M059J (cell line): ENCODE results near the gene GALNT9. TPM values are rescaled to one million over a fixed set of nuclear protein-coding genes. Genes with fewer than 3 reads are reported as not detected.

Experiments
- DNase-seq: peaks from one replicate; pipeline ENCODE4 v3.0.0-alpha.2; 2012; ENCODE audit warnings: low read depth
- total RNA-seq: library from RNA; depleted of rRNA; stranded (reverse); fragments of >200 nt; shearing (Covaris generic); gene quantifications from 2 replicates; pipeline ENCODE4 v1.2.3, GENCODE V29; 2014

The GALNT9 gene
- total RNA-seq, 1 experiment from 2014 or later: not detected

GRCh38 chr12:132326646-132327045 lies 2.7 kb downstream of the GALNT9 start:
- DNase-seq: no peak

- DNase-seq: no peak
Measured at GRCh38 chr12:132325733-132326130, 3.7 kb downstream of the GALNT9 start.

GRCh38 chr12:132324841-132325732 lies 4.3 kb downstream of the GALNT9 start:
- no peak for DNase-seq

- no peak for DNase-seq
Measured at GRCh38 chr12:132324173-132324572, 5.2 kb downstream of the GALNT9 start.

GRCh38 chr12:132323171-132324010 lies 6.0 kb downstream of the GALNT9 start:
- DNase-seq: no peak

GRCh38 chr12:132322206-132323132 lies 6.9 kb downstream of the GALNT9 start:
- DNase-seq: no peak

- no peak for DNase-seq
Measured at GRCh38 chr12:132321321-132322118, 7.9 kb downstream of the GALNT9 start.

- no peak for DNase-seq
Measured at GRCh38 chr12:132320767-132321211, 8.6 kb downstream of the GALNT9 start.

- no peak for DNase-seq
Measured at GRCh38 chr12:132319991-132320570, 9.3 kb downstream of the GALNT9 start.

GRCh38 chr12:132319359-132319950 lies 9.9 kb downstream of the GALNT9 start:
- no peak for DNase-seq

- DNase-seq: no peak
Measured at GRCh38 chr12:132318618-132319033, 10.8 kb downstream of the GALNT9 start.

- DNase-seq: no peak
Measured at GRCh38 chr12:132318135-132318534, 11.3 kb downstream of the GALNT9 start.

GRCh38 chr12:132317233-132317938 lies 12.0 kb downstream of the GALNT9 start:
- DNase-seq: no peak

GRCh38 chr12:132316497-132317232 lies 12.7 kb downstream of the GALNT9 start:
- DNase-seq: no peak

GRCh38 chr12:132315951-132316350 lies 13.4 kb downstream of the GALNT9 start:
- DNase-seq: no peak

- DNase-seq: no peak
Measured at GRCh38 chr12:132315507-132315906, 13.9 kb downstream of the GALNT9 start.

- DNase-seq: no peak
Measured at GRCh38 chr12:132314516-132315233, 14.7 kb downstream of the GALNT9 start.

GRCh38 chr12:132314035-132314434 lies 15.4 kb downstream of the GALNT9 start:
- DNase-seq: no peak
